ENCODE measurements around the gene WDR18.
"Not testable (repeated sequence)": the region's sequence is repeated elsewhere in the genome, so short reads cannot be mapped to it uniquely, and the experiment has no call there.

WDR18 gene

DNA sequence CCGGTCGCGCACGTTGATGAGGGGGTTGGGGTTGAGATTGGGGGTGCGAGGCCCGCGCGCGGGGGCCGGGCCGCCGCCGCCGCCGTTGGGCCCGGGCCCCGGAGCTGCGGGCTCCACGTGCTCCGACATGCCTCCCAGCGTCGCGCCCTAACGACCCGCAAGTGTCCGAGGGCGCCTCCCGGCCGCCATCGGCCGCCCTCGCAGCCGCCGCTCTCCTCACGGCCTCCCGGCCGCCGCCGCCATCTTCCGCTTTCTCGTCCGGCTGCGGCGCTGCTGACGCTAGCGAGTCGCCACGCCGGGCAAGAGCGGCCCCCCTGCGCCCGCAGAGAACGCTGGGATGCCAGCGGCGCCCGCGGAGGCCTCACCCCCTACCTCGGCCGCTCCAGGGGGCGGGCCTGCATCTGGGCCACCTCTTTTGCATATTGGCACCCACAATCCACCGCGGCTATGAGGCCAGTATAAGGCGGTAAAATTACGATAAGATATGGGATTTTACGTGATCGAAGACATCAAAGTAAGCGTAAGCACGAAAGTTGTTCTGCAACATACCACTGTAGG is 36.8 kb downstream of the WDR18 start, which contains the start of gene TMEM259:
TSS of gene TMEM259 (minus strand) at position 256 of the 558 bp plus-strand sequence. CDS start at position 129, 127 bp downstream.
- peak; percentile 100 for DNase-seq (ENCODE audit: low spot score)
- TF ChIP-seq, protein P1, sequence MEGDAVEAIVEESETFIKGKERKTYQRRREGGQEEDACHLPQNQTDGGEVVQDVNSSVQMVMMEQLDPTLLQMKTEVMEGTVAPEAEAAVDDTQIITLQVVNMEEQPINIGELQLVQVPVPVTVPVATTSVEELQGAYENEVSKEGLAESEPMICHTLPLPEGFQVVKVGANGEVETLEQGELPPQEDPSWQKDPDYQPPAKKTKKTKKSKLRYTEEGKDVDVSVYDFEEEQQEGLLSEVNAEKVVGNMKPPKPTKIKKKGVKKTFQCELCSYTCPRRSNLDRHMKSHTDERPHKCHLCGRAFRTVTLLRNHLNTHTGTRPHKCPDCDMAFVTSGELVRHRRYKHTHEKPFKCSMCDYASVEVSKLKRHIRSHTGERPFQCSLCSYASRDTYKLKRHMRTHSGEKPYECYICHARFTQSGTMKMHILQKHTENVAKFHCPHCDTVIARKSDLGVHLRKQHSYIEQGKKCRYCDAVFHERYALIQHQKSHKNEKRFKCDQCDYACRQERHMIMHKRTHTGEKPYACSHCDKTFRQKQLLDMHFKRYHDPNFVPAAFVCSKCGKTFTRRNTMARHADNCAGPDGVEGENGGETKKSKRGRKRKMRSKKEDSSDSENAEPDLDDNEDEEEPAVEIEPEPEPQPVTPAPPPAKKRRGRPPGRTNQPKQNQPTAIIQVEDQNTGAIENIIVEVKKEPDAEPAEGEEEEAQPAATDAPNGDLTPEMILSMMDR (IDR thresholded peaks at IDR 0.05; ENCODE audit: extremely low read depth, missing control alignments), result no peak

DNA sequence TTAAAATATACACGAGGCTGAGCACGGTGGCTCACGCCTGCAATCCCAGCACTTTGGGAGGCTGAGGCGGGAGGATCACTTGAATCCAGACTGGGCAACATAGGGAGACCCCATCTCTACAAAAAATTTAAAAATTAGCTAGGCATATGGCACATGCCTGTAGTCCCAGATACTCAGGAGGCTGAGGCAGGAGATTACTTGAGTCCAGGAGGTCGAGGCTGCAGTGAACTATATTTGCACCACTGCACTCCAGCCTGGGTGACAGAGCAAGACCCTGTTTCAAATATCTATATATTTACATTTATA is 39.7 kb downstream of the WDR18 start:
- DNase-seq (ENCODE audit: low spot score), result not testable (repeated sequence)

DNA sequence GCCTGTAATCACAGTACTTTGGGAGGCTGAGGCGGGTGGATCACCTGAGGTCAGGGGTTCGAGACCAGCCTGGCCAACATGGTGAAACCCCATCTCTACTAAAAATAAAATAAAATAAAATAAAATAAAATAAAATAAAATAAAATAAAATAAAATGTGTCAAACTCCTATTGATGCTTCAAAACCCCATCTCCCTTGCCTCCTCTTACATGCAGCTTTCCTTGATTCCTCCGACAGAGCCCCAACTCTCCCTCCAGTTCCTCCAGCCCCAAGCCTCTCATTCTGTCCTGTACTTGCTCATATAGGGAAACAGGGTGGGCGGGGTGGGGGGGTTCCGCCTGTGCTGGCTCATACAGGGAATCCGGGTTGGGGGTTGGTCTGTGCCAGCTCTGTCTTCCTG is 40.9 kb downstream of the WDR18 start:
- DNase-seq (ENCODE audit: low spot score), result not testable (repeated sequence)

DNA sequence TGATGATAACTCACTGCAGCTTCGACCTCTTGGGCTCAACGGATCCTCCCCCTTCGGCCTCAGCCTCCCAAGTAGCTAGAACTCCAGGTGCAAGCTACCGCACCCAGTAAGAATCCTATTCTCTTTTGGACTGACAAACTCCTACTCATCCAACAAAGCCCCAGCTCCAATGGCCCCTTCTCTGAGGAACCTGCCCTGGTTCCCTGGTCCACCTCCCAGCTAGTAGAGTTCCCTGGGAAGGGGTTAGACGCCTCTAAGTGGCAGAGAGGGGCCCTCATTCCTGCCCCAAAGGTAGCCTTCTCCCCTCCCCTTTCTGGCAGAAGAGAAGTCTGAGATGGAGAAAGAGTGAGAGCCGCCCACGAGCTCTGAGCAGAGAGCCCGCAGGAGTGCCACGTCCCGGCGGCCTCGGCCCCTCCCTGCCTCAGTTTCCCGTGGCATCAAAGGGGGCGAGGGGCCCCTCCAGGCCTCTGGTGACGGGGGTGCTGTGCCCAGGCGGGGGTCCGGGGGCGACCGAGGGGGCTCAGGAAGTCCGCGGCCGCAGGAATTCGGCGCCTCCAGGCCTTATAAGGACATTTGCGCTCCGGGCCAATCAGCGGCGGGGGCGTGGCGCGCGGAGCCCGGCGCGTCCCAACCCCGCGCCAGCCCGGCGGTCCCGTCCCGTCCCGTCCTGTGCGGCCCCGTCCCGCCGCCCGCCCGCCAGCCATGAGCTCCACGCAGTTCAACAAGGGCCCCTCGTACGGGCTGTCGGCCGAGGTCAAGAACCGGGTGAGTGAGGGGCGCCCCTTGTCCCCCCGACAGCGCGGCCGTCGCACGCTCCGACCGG is 42.0 kb downstream of the WDR18 start, which contains the start of gene CNN2:
TSS of gene CNN2 (plus strand) at position 649 of the 823 bp plus-strand sequence. CDS start at position 703, 54 bp downstream.
- TF ChIP-seq, protein P1 (IDR thresholded peaks at IDR 0.05; ENCODE audit: extremely low read depth, missing control alignments), result no peak
- peak; percentile 90 for DNase-seq (ENCODE audit: low spot score)

DNA sequence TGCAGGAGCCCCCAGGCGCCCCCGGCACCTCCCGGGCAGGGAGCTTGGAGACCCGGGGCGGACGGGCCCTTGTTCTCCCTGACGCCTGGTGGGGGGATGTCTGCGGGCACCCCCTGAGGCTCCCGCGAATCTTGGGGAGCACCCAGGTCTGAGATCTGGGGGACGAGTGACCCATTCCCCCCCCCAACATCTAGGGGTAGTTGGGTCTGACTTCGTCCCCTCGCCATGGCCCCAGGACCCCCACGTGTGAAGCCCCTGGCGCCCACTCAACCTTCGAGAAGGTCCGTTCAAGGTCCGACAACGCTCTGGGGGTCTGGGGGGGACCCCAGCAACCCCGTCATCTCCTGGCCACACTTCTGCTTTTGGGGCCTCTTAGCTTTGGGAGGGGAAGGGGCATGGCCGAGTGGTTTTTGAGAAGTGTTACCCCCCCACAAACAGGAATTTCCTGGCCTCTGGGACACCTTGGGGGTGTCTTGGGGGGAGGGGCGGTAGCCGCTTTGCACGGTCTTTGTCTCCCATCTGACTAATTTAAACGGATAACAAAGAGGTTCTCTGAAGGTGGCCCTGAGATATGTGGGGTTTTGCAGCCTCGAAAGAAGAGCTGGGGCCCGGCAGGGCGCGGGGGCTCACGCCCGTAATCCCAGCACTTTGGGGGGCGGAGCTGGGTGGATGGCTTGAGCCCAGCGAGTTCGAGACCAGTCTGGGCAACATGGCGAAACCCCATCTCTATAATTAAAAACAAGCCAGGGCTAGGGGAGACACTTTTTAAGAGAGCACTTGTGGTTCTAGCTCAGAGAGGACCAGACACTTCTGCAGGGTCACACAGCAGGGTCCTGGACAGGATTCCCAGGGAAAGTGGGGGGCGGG is 42.9 kb downstream of the WDR18 start:
- TF ChIP-seq, protein P1 (IDR thresholded peaks at IDR 0.05; ENCODE audit: extremely low read depth, missing control alignments), result no peak
- no peak for DNase-seq (ENCODE audit: low spot score)

DNA sequence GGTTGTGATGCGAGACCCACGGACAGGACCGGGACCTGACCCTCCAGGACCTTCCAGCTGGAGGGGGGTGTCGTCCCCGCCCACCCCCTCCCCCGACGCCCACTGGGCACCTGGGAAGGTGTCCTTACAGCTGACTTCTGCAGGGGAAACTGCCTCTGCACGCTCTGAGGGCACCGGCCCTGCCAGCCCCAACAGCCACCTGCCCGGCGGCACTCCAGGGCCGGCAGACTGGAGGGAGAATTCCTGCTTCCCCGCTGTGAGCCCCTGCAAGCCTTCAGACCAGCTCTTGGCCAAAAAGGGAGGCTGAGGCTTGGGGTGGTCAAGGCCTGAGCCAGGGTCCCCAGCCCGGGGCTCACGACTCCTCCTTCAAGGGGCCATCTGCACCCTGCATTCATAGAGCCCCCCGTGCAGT is 43.5 kb downstream of the WDR18 start:
- DNase-seq (ENCODE audit: low spot score), result no peak
- TF ChIP-seq, protein P1 (IDR thresholded peaks at IDR 0.05; ENCODE audit: extremely low read depth, missing control alignments), result no peak

DNA sequence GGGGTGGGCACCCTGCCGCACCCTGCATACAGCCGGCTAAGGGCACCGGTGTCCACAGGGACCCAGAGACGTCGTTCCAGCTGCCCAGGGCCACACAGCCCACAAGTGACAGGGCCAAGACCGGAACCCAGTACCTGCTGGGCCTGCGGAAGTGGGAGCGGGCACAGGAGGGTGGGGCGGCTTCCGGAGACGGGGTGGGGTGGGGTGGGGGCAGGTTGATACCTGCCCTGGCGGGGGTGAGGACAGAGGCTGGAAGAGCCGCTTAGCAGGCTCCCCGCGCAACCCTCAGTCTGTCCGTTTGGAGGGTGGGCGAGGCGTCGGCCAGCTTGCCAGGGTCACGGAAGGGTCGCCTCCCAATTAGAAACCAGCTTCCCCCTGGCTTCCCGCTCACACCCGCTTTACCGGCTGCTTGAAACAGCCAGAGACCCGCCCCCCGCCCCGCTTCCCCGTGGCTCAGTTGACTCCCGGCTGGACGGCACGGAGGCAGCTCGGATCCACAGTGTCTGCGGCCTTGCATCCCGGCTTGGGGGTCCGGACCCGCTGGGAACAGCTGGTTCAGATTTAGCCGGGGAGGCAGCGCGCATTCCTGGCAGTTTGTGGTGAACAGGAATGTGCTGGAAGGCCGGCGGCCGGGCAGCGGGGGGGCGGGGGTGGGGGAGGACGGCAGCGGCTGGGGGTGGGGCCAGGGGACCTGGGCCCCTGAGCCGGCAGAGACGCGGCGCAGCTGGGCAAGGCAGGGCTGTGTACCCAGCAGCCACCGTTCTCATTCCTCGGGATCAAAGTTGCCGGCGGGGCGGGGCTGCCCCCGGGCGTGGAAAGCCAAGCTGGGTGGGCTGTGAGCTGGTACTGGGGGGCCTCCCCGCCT is 44.1 kb downstream of the WDR18 start:
- TF ChIP-seq, protein P1 (IDR thresholded peaks at IDR 0.05; ENCODE audit: extremely low read depth, missing control alignments), result no peak
- peak; percentile 78 for DNase-seq (ENCODE audit: low spot score)

Measured in GM20000 (cell line).